A673 (cell line): ENCODE data around the gene KIF1A.

ENCODE experiments used
- EZH2 ChIP-seq: fragments of 200-600 bp; sonication (generic); IDR thresholded peaks from 2 replicates; pipeline ENCODE4 v1.6.1; 2017; ENCODE audit warnings: borderline replicate concordance, low read depth, mild to moderate bottlenecking, mixed read lengths, antibody characterized with exemption, low read length; ENCODE audit not compliant: poor library complexity, severe bottlenecking
- TF ChIP-seq, protein P1 (sequence below): fragments of 300-800, 200-600 bp; sonication (generic); conservative IDR thresholded peaks from 2 replicates; pipeline ENCODE4 v1.5.1; 2017; ENCODE audit warnings: low read depth, mild to moderate bottlenecking, antibody characterized with exemption, low read length, moderate library complexity, mixed read lengths

- TF ChIP-seq, protein P1, sequence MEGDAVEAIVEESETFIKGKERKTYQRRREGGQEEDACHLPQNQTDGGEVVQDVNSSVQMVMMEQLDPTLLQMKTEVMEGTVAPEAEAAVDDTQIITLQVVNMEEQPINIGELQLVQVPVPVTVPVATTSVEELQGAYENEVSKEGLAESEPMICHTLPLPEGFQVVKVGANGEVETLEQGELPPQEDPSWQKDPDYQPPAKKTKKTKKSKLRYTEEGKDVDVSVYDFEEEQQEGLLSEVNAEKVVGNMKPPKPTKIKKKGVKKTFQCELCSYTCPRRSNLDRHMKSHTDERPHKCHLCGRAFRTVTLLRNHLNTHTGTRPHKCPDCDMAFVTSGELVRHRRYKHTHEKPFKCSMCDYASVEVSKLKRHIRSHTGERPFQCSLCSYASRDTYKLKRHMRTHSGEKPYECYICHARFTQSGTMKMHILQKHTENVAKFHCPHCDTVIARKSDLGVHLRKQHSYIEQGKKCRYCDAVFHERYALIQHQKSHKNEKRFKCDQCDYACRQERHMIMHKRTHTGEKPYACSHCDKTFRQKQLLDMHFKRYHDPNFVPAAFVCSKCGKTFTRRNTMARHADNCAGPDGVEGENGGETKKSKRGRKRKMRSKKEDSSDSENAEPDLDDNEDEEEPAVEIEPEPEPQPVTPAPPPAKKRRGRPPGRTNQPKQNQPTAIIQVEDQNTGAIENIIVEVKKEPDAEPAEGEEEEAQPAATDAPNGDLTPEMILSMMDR: no peak
- TF ChIP-seq EZH2: no peak
Observed at GRCh38 chr2:240832205-240832727, 12.2 kb upstream of the KIF1A start.
